Keratinocyte (primary cell): ENCODE data around the gene SEMA4D. TPM values are rescaled to one million over a fixed set of nuclear protein-coding genes. Genes with fewer than 3 reads are reported as not detected.

Experiments
- DNase-seq: peaks from one replicate; pipeline ENCODE4 v3.0.0-alpha.2; 2011; ENCODE audit warnings: low read depth, missing footprints, low spot score
- FAIRE-seq: peaks from 2 replicates; lab custom pipeline; 2011; peaks lifted over from hg19 to GRCh38; lab: Jason Lieb, UNC
- H2AFZ ChIP-seq: 2 replicates; pipeline ENCODE4 v1.6.0; 2012; ENCODE audit warnings: low read length, control low read depth, inconsistent platforms; ENCODE audit not compliant: control insufficient read depth
- H3K27ac ChIP-seq: 2 replicates; pipeline ENCODE4 v1.5.1; 2011; ENCODE audit warnings: low read length; ENCODE audit not compliant: control insufficient read depth, insufficient read depth
- H3K27me3 ChIP-seq: 3 replicates; pipeline ENCODE4 v1.6.0; 2011; ENCODE audit warnings: low read length; ENCODE audit not compliant: control insufficient read depth, insufficient read depth; ENCODE audit errors: extremely low read depth
- H3K36me3 ChIP-seq, 2 experiments: 2 replicates in 1 of 2; 3 replicates in 1 of 2; pipeline ENCODE4 v1.5.1; 2011; ENCODE audit warnings: low read length in 2 of 2, mild to moderate bottlenecking in 1 of 2; ENCODE audit not compliant: control insufficient read depth in 2 of 2, insufficient read depth in 2 of 2; ENCODE audit errors: extremely low read depth in 1 of 2
- H3K4me1 ChIP-seq: 3 replicates; pipeline ENCODE4 v1.5.1; 2011; ENCODE audit warnings: low read length; ENCODE audit not compliant: control insufficient read depth, insufficient read depth; ENCODE audit errors: extremely low read depth
- H3K4me2 ChIP-seq: 3 replicates; pipeline ENCODE4 v1.6.0; 2011; ENCODE audit warnings: low read depth, low read length; ENCODE audit not compliant: control insufficient read depth, insufficient read depth; ENCODE audit errors: extremely low read depth
- H3K4me3 ChIP-seq, 3 experiments: fragments of 200-600 bp in 1 of 3; sonication (generic) in 1 of 3; 2 replicates in 2 of 3; 3 replicates in 1 of 3; pipeline ENCODE4 v1.5.1; 2011 to 2016; ENCODE audit warnings: low read length in 3 of 3, mild to moderate bottlenecking in 3 of 3, control low read depth in 2 of 3, inconsistent platforms in 1 of 3, low read depth in 1 of 3, mixed read lengths in 1 of 3, mixed run types in 1 of 3, moderate library complexity in 1 of 3; ENCODE audit not compliant: control insufficient read depth in 2 of 3, insufficient read depth in 2 of 3; ENCODE audit errors: extremely low read depth in 1 of 3
- H3K79me2 ChIP-seq: 2 replicates; pipeline ENCODE4 v1.6.0; 2012; ENCODE audit warnings: low read length; ENCODE audit not compliant: control insufficient read depth, insufficient read depth
- H3K9ac ChIP-seq: 3 replicates; pipeline ENCODE4 v1.6.0; 2011; ENCODE audit warnings: low read length; ENCODE audit not compliant: control insufficient read depth, insufficient read depth; ENCODE audit errors: extremely low read depth
- H3K9me1 ChIP-seq: 3 replicates; pipeline ENCODE4 v1.6.0; 2011; ENCODE audit warnings: low read length; ENCODE audit not compliant: control insufficient read depth, insufficient read depth; ENCODE audit errors: extremely low read depth
- H3K9me3 ChIP-seq: 2 replicates; pipeline ENCODE4 v1.5.1; 2012; ENCODE audit warnings: low read depth, low read length; ENCODE audit not compliant: control insufficient read depth
- H4K20me1 ChIP-seq: 3 replicates; pipeline ENCODE4 v1.6.0; 2011; ENCODE audit warnings: low read length; ENCODE audit not compliant: control insufficient read depth, insufficient read depth; ENCODE audit errors: extremely low read depth
- CTCF ChIP-seq, 3 experiments: IDR thresholded peaks in 1 of 3; conservative IDR thresholded peaks in 1 of 3; optimal IDR thresholded peaks in 1 of 3; 2 replicates in 2 of 3; 3 replicates in 1 of 3; pipeline versions ENCODE3 to v1.5.1; 2011; ENCODE audit warnings: low read length in 3 of 3, mild to moderate bottlenecking in 3 of 3, moderate library complexity in 2 of 3, control low read depth in 1 of 3, inconsistent platforms in 1 of 3; ENCODE audit not compliant: insufficient read depth in 2 of 3; ENCODE audit errors: extremely low read depth in 1 of 3
- EZH2 ChIP-seq: IDR thresholded peaks from one replicate; pipeline ENCODE4 v1.6.1; 2012; ENCODE audit warnings: inconsistent platforms, mild to moderate bottlenecking, low read length, moderate library complexity
- dilution Hi-C: fragments of 300-500 bp; cut with MboI; formaldehyde crosslinking; loops from one replicate; pipeline ENCODE4 v1.7.0; 2020; ENCODE audit warnings: low sequenced_read_pairs; ENCODE audit not compliant: extremely low pct_ligation_motif_present
- polyA plus RNA-seq, 5 experiments: library from polyadenylated mRNA; depleted of rRNA in 3 of 5; stranded (reverse) in 3 of 5; stranded (forward) in 1 of 5; unstranded in 1 of 5; fragments of >200 nt; gene quantifications; 1 replicate in 1 of 5; 2 replicates in 3 of 5; 3 replicates in 1 of 5; pipeline versions ENCODE4 v1.2.1 to v1.2.3, GENCODE V29; 2011 to 2012; ENCODE audit warnings: missing spikeins in 2 of 5, low read depth in 1 of 5, low replicate concordance in 1 of 5

Gene SEMA4D
- polyA plus RNA-seq, 1 donor (not counting 4 experiments of a cell fraction or from before 2014, with no cell fraction given) = 0.43 TPM

DNA sequence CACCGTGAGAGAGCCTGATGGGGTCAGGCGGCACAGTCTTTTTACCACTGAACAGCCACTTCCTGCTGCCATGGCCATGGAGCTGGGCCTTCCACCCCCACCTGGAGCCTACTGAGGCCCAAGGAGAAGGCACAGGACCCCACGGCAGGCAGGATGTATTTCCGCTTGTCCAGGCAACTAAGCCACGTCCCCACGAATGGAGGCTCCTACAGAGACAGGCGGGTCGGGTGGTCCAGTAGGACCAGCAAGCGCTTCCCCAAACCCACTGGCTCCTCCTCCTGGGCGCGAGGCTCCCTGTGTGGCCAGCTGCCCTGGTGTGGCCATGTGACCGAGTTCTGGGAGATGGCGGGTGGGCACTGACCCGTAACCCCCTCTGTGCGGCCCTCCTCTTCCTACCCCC lies 113.1 kb downstream of the SEMA4D start:
- no peak for FAIRE-seq
- DNase-seq = no peak
- H3K9ac ChIP-seq = no peak overlapping the region

DNA sequence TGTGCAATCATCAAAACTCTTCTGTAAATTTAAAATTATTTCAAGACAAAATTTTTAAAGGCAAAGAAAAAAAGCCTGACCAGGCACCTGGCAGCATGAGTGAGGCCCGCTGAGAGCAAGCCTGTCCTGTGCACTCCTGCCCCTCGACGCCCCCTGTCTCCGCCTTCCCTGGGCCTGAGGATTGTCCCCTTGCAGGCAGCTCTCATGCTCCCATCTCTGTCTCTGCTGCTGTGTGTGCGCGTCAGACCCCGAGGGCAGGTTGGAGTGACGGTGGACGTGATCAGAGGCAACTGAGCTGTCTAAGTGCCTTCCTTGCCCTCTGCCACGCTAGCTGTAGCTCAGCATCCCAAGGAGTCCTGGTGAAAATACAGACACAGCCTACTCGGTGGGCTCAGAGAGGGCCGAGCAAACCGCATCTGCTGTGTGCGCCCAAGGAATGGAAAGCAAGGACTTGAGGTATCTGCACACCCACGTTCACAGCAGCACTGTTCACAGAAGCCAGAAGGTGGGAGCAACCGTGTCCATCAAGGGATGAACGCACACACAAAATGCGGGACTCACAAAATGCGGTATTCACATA lies 114.1 kb downstream of the SEMA4D start:
- no peaks in the 10 kb centered on the region for H3K36me3 ChIP-seq
- H3K27me3 ChIP-seq = no peaks in the 10 kb centered on the region
- H3K27ac ChIP-seq = no peak overlapping the region
- H3K9ac ChIP-seq = no peak overlapping the region
- no peaks in the 10 kb centered on the region for H3K9me3 ChIP-seq
- no peak overlapping the region for H2AFZ ChIP-seq
- no peaks in the 10 kb centered on the region for H3K9me1 ChIP-seq
- H3K4me2 ChIP-seq = no peak overlapping the region
- no peak for FAIRE-seq
- H3K79me2 ChIP-seq = no peaks in the 10 kb centered on the region
- H4K20me1 ChIP-seq = no peaks in the 10 kb centered on the region
- dilution Hi-C loops = no loop called here
- H3K4me1 ChIP-seq = no peaks in the 10 kb centered on the region
- DNase-seq = no peak
- no peak overlapping the region for H3K4me3 ChIP-seq
- TF ChIP-seq EZH2 (no peak), CTCF (optimal IDR thresholded peaks at IDR 0.05 in 1 of 3, IDR thresholded peaks at IDR 0.05 in 1 of 3, conservative IDR thresholded peaks at IDR 0.05 in 1 of 3; ENCODE audit: extremely low read depth in 1 of 3, insufficient read depth in 2 of 3, low read length in 3 of 3) (no peak)

More for the DNA sequence above, 113.1 kb downstream of the SEMA4D start:
- TF ChIP-seq CTCF (optimal IDR thresholded peaks at IDR 0.05 in 1 of 3, IDR thresholded peaks at IDR 0.05 in 1 of 3, conservative IDR thresholded peaks at IDR 0.05 in 1 of 3; ENCODE audit: extremely low read depth in 1 of 3, insufficient read depth in 2 of 3, low read length in 3 of 3) = no peak
- TF ChIP-seq EZH2 = no peak
- no peak overlapping the region for H3K27ac ChIP-seq
- H3K27me3 ChIP-seq = no peaks in the 10 kb centered on the region
- peaks cover 2% of the 10 kb centered on the region for H3K4me1 ChIP-seq
- no peak overlapping the region for H2AFZ ChIP-seq
- H3K9me1 ChIP-seq = no peaks in the 10 kb centered on the region
- no peak overlapping the region for H3K4me3 ChIP-seq
- dilution Hi-C loops = no loop called here
- no peaks in the 10 kb centered on the region for H4K20me1 ChIP-seq
- H3K36me3 ChIP-seq = no peaks in the 10 kb centered on the region
- H3K79me2 ChIP-seq = no peaks in the 10 kb centered on the region
- no peak overlapping the region for H3K4me2 ChIP-seq
- no peaks in the 10 kb centered on the region for H3K9me3 ChIP-seq
